Hepatocyte (in vitro differentiated cells): ENCODE results near the gene DOCK1. TPM values are rescaled to one million over a fixed set of nuclear protein-coding genes. Genes with fewer than 3 reads are reported as not detected.

Experiments
- DNase-seq: peaks from one replicate; pipeline ENCODE4 v3.0.0-alpha.2; 2016; ENCODE audit warnings: low spot score
- H2AFZ ChIP-seq: fragments of 200-600 bp; sonication (generic); 2 replicates; pipeline ENCODE4 v1.6.0; 2016; ENCODE audit warnings: antibody characterized with exemption, mild to moderate bottlenecking
- H3K27ac ChIP-seq: fragments of 200-600 bp; sonication (generic); 2 replicates; pipeline ENCODE4 v1.5.1; 2016; ENCODE audit warnings: mild to moderate bottlenecking
- H3K27me3 ChIP-seq: fragments of 200-600 bp; sonication (generic); 2 replicates; pipeline ENCODE4 v1.6.1; 2016
- H3K36me3 ChIP-seq: fragments of 200-600 bp; sonication (generic); replicated peaks from 2 replicates; pipeline ENCODE4 v1.5.1; 2016; ENCODE audit warnings: low read depth; ENCODE audit not compliant: insufficient read depth
- H3K4me1 ChIP-seq: fragments of 200-600 bp; sonication (generic); 2 replicates; pipeline ENCODE4 v1.5.1; 2016; ENCODE audit warnings: mild to moderate bottlenecking, moderate library complexity; ENCODE audit not compliant: insufficient read depth
- H3K4me2 ChIP-seq: fragments of 200-600 bp; sonication (generic); 2 replicates; pipeline ENCODE4 v1.6.0; 2016
- H3K4me3 ChIP-seq: fragments of 200-600 bp; sonication (generic); 2 replicates; pipeline ENCODE4 v1.5.1; 2016; ENCODE audit warnings: mild to moderate bottlenecking
- H3K79me2 ChIP-seq: fragments of 200-600 bp; sonication (generic); 2 replicates; pipeline ENCODE4 v1.6.0; 2017; ENCODE audit warnings: mild to moderate bottlenecking
- H3K9me2 ChIP-seq: fragments of 200-600 bp; sonication (generic); replicated peaks from 2 replicates; pipeline ENCODE4 v1.6.0; 2017; ENCODE audit warnings: mild to moderate bottlenecking; ENCODE audit not compliant: insufficient read depth
- H3K9me3 ChIP-seq: fragments of 200-600 bp; sonication (generic); 2 replicates; pipeline ENCODE4 v1.5.1; 2016; ENCODE audit warnings: low read depth, mild to moderate bottlenecking
- H4K20me1 ChIP-seq: fragments of 200-600 bp; sonication (generic); 2 replicates; pipeline ENCODE4 v1.6.0; 2016; ENCODE audit warnings: mild to moderate bottlenecking; ENCODE audit not compliant: insufficient read depth, poor library complexity, severe bottlenecking
- CTCF ChIP-seq: fragments of 200-600 bp; sonication (generic); IDR thresholded peaks from 2 replicates; pipeline ENCODE4 v1.5.1; 2016; ENCODE audit warnings: antibody characterized with exemption, mild to moderate bottlenecking; ENCODE audit not compliant: poor library complexity
- EZH2 ChIP-seq: fragments of 200-600 bp; sonication (generic); IDR thresholded peaks from 2 replicates; pipeline ENCODE4 v1.6.1; 2016; ENCODE audit warnings: antibody characterized with exemption, mild to moderate bottlenecking, borderline replicate concordance
- EZH2phosphoT487 ChIP-seq: fragments of 200-600 bp; sonication (generic); IDR thresholded peaks from one replicate; pipeline ENCODE4 v1.6.1; 2018; ENCODE audit warnings: antibody characterized with exemption, mild to moderate bottlenecking, low read depth, moderate library complexity; ENCODE audit not compliant: unreplicated experiment, severe bottlenecking
- WGBS: methylation state at CpG from one replicate; pipeline ENCODE4 v1.1.6; 2016; ENCODE audit warnings: low lambda C conversion rate; ENCODE audit errors: missing lambda C conversion rate; 5-methylcytosine and 5-hydroxymethylcytosine counted together
- polyA plus RNA-seq: library from polyadenylated mRNA; unstranded; fragments of >200 nt; fragmentation: Nextera tagmentation; extraction: Ambion mirVana; gene quantifications from 2 replicates; pipeline ENCODE4 v1.2.1, GENCODE V29; 2016
- total RNA-seq: library from RNA; depleted of rRNA; stranded (reverse); fragments of >200 nt; gene quantifications from 2 replicates; pipeline ENCODE4 v1.2.3, GENCODE V29; 2014

Gene DOCK1
- total and polyA plus RNA-seq, 2 experiments from 2014 or later, result 16.0 to 55.5 TPM

DNA sequence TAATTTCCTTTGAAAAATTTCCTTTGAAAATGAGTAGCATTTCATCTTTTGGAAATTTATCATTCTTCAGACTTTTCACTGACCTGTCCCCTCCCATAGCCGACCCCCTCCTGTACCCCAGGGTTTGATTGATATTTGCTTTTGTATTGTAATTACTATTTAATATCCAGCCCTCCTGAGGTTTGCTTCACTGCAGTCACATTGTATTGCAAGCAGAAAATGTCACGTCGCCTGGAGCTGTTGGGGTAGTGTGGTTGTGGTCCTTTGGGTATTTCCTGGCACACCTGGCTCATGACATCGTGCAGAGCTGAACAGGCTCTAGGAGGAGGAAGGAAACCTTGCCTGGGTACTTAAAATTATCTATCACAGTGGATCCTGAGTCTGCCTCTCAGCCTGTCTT is 175.1 kb downstream of the DOCK1 start:
- H3K27me3 ChIP-seq, result no peaks in the 10 kb centered on the region
- no peak overlapping the region for H3K27ac ChIP-seq
- TF ChIP-seq CTCF, result no peak
- no peak for TF ChIP-seq EZH2phosphoT487
- TF ChIP-seq EZH2, result no peak
- WGBS, result 97% methylated on average over 4 of the region's 4 CpGs
- H3K36me3 ChIP-seq, result no peaks in the 10 kb centered on the region
- no peaks in the 10 kb centered on the region for H3K79me2 ChIP-seq
- H3K4me2 ChIP-seq, result no peak overlapping the region
- H3K9me2 ChIP-seq, result no peaks in the 10 kb centered on the region
- DNase-seq, result no peak
- no peak overlapping the region for H3K4me3 ChIP-seq
- no peak overlapping the region for H2AFZ ChIP-seq
- H4K20me1 ChIP-seq, result no peaks in the 10 kb centered on the region
- peaks cover 5% of the 10 kb centered on the region for H3K9me3 ChIP-seq
- H3K4me1 ChIP-seq, result no peaks in the 10 kb centered on the region

DNA sequence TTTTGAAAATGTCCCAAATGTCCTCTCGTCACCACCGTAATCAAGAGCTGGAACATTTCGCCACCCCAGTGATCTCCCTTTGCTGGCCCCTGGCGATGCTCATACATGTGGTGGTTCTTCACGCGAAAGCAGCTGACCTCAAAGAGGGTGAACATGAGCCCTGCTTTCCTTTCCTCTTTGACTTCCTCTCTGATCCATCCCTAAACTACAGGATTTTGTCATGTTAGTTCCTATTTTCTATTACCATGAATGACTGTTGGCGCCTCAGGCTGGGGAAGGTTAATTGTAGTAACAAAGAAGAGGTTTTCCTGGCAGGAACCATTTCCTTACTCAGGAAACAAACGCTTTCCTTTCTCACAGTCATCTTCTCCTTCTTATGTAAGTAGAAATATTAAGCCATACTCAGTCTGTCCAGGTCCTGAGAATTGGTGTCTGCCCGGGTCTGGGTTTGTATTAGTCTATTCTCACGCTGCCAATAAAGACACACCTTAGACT is 176.7 kb downstream of the DOCK1 start:
- no peaks in the 10 kb centered on the region for H4K20me1 ChIP-seq
- H3K27me3 ChIP-seq, result no peaks in the 10 kb centered on the region
- H2AFZ ChIP-seq, result no peak overlapping the region
- TF ChIP-seq CTCF, result no peak
- no peak for TF ChIP-seq EZH2
- TF ChIP-seq EZH2phosphoT487, result no peak
- no peaks in the 10 kb centered on the region for H3K79me2 ChIP-seq
- H3K27ac ChIP-seq, result no peak overlapping the region
- peaks cover 5% of the 10 kb centered on the region for H3K9me3 ChIP-seq
- WGBS, result 98% methylated on average over 10 of the region's 10 CpGs
- DNase-seq, result no peak
- H3K4me2 ChIP-seq, result no peak overlapping the region
- no peaks in the 10 kb centered on the region for H3K36me3 ChIP-seq
- H3K9me2 ChIP-seq, result no peaks in the 10 kb centered on the region
- no peak overlapping the region for H3K4me3 ChIP-seq
- no peaks in the 10 kb centered on the region for H3K4me1 ChIP-seq

DNA sequence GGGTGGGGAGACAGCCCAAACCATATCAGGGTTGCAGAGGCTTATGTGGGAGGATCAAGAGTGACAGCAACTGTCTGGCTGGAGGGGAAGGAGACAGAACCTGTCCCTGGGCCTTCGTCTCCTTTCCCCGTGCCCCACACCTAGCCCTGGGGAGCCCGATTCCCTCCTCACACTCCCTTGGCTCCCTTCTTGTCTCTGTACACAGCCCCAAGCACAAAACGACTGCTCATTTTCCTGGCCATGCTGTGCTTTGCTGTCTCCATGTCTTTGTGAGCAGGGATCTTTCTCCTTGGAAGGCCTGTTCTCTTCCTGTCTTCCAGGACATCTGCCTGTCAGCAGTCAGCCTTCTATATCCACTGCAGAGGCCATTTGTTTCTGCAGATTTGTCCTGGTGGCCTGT is 177.4 kb downstream of the DOCK1 start:
- Histone ChIP-seq H3K79me2 (no peaks in the 10 kb centered on the region), H3K4me1 (no peaks in the 10 kb centered on the region), H3K27me3 (no peaks in the 10 kb centered on the region), H3K9me3 (peaks cover 5% of the 10 kb centered on the region), H4K20me1 (no peaks in the 10 kb centered on the region), H3K4me2 (no peak overlapping the region), H3K9me2 (no peaks in the 10 kb centered on the region), H3K36me3 (no peaks in the 10 kb centered on the region), H3K27ac (no peak overlapping the region), H2AFZ (no peak overlapping the region), H3K4me3 (no peak overlapping the region)
- 97% methylated on average over 4 of the region's 4 CpGs for WGBS
- no peak for TF ChIP-seq CTCF
- TF ChIP-seq EZH2, result no peak
- no peak for TF ChIP-seq EZH2phosphoT487
- DNase-seq, result no peak

GRCh38 chr10:127085957-127086356 is 180.7 kb downstream of the DOCK1 start:
- H4K20me1 ChIP-seq, result no peaks in the 10 kb centered on the region
- H2AFZ ChIP-seq, result no peak overlapping the region
- no peak for DNase-seq
- peaks cover under 1% of the 10 kb centered on the region for H3K4me1 ChIP-seq
- no peaks in the 10 kb centered on the region for H3K9me2 ChIP-seq
- no peaks in the 10 kb centered on the region for H3K36me3 ChIP-seq
- no peaks in the 10 kb centered on the region for H3K27me3 ChIP-seq
- peaks cover 5% of the 10 kb centered on the region for H3K9me3 ChIP-seq
- H3K27ac ChIP-seq, result no peak overlapping the region
- TF ChIP-seq EZH2phosphoT487 (no peak), CTCF (no peak), EZH2 (no peak)
- H3K79me2 ChIP-seq, result no peaks in the 10 kb centered on the region
- H3K4me2 ChIP-seq, result no peak overlapping the region
- H3K4me3 ChIP-seq, result no peak overlapping the region
- 91% methylated on average over 5 of the region's 5 CpGs for WGBS
